GM19023 (cell line): ENCODE measurements around the gene ATP2B2.
A peak's percentile ranks its signal among the peaks of the same experiment; 100 is the strongest.

Experiments
- ATAC-seq: cut with Tn5 transposase; IDR thresholded peaks from one replicate; pipeline ENCODE4 v1.9.1; 2021; ENCODE audit warnings: mild to moderate bottlenecking, moderate library complexity; ENCODE audit not compliant: unreplicated experiment

The ATP2B2 gene

DNA sequence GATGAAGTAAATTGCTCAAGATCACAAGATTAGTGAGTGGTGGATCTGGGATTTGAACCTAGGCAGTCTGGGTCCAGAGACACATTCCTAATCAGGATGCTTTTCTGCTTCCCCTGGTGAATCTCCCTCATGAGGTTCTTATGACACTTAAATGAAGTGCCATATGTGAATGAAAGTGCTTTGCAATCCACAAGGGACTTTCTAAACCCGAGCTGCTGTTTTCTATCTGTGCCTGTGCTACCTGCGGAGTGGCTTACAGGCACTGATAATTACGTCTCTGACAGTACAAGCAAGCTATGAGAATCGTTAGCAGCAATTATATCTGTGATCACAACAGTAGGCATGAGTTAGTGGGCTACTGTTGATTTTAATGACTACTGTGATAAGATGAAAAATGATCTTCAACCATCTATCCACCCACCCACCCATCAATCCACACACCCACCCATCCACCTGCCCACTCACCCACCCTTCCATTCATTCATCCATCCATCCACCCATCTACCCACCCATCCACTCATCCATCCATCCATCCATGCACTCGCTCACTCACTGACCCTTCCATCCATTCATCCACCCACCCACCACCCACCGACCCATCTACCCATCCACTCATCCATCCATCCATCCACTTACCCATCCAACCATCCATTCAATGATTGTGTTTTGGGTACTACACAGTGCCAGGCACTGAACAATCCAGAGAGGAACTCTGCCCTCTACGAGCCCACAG, 51.8 kb downstream of the ATP2B2 start:
- no peak for ATAC-seq

DNA sequence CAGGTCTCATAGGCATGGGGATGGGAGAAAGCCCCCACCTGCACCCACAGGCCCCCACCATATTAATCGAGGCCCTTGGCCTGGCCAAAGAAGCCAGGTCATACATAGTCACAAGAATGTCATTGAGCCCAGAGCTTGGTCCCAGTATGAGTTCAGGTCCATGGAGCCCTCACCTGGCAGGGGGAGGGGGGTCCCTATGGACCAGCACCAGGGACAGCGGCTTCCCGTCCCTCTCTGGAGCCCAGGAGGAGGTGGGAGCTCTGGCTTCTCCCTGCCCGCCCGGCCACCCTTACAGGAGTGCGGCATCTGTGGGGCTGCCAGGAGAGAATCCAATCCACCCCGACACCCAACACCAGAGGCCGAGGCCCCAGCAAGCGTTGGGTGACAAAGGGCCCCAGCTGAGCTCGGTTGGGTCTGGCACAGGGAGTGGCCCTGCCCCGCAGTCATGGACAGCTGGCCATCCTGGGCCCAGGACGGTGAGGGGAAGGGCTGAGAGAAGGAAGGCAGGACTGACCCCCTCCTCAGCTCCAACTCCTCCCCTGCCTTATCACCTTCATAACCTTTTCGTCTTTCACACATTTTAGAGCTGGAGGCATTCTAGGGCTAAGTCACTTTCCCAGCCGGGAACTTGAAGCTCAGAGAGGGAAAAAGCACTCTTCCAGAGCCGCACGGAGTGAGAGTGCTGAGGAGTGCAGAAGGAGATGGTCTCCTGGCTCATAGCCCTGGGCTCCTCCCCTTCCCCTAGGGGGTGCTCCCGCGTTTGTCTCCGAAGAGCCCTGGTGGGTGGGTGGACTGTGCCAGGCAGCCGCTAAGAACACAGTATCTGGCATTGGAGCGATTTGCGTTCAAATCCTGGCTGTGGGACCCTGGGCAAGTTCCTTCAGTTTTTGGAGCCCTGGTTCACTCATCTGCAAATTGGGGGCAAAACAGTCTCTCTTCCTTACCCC, 54.6 kb downstream of the ATP2B2 start:
- no peak for ATAC-seq

GRCh38 chr3:10449436-10449835, 56.0 kb downstream of the ATP2B2 start:
- no peak for ATAC-seq

DNA sequence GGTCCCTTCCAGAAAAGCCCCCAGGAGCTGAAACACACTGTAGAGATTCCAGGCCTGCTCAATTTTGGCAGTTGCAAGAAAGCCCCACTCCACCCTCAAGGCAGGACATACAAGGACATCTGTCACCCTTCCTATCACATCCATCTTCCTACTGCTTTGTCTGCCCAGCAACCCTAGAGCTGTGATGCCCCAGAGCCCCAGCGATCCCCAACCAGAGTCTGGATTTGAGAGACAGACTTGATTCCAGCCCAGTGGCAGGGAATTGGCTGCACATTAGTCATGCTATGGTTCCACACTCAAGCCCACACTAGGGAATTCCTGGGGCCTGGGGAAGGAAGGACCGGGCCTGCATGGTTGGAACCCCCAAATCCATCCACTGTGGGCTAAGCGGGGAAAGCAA, 56.8 kb downstream of the ATP2B2 start:
- no peak for ATAC-seq

GRCh38 chr3:10447527-10448260, 57.7 kb downstream of the ATP2B2 start:
- ATAC-seq, result no peak

DNA sequence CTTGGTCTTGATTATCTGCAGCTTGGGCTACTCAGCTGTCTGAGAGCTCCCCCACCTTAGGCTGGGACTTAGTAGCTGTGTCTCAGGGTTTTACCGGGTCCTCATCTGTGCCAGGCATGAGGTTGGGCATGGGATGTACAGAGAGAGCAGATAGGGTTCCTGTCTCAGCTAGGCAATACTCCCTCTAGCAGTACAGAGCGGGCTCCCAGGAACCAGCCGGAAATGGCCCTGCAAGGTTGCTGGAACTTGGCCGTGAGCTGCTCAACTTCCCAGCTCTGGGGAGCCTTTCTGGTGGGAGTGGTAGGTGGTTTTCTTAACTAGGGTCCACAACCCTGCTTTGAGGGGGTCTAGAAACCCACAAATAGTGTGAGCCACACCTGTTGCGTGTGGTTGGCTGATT, 58.3 kb downstream of the ATP2B2 start:
- ATAC-seq, result no peak

GRCh38 chr3:10445561-10446175, 59.7 kb downstream of the ATP2B2 start:
- no peak for ATAC-seq

GRCh38 chr3:10444511-10444910, 60.9 kb downstream of the ATP2B2 start:
- no peak for ATAC-seq

DNA sequence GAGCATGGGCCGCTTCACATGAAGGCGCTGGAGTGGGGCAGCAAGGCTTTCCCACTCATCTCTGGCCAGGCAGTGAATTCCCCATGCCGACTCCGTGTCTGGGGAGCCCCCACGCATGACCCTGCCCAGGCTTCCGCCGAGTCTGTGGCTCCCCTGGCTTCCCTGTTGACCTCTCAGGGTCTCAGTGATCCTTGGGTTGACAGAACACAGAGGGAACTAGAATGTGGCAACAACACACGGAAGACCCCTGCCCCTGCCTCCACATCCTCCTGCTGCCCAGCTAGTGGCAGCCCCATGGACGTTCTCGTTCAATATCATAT, 61.3 kb downstream of the ATP2B2 start:
- no peak for ATAC-seq

- no peak for ATAC-seq
Measured at GRCh38 chr3:10443272-10444109, 61.9 kb downstream of the ATP2B2 start.

DNA sequence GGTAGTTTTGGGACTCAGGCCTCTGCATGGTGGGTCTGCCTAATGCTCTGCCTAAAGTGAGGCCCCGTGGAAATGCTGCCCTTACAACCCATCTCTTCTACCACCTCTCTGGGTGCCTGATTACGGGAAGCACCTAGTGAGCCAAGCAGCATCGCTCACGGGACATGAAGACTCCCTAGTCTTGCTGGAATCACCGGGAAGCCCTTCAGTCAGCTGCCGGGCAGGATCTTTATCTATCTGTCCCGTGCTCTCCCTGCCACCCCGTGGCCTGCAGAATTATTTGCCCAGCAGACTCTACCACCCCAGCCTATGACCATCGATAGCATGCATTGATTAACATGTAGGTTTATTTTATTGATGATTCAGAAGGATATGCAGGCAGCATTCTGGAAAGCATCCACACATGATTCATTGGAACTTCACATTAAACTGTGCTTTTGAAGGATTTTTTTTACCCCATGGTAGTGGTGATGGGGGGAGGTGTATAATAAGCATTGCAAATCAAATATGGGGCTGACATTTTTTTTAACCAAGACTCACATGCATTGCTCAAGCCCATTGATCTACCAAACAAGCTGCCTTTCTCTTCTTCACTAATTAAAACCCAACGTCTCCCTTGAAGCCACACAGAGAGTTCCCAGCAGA, 63.1 kb downstream of the ATP2B2 start:
- no peak for ATAC-seq

DNA sequence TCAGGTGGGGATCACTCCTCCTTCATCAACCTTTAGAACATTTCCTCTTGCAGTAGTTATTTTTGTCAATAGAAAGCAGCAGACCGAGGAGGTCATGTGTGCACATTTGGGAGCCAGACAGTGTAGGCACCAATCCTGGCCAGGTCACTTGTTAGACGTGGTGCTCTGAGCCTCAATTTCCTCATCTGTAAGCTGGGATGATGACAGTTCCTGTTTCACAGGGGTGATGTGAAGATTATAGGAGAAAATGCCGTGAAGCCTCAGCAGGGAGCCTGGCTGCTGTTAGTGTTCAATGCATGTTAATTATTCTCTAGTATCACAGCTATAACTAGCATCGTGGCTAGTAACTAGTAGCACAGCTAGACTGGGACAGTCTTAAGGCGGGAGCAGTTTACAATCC, 64.7 kb downstream of the ATP2B2 start:
- no peak for ATAC-seq

DNA sequence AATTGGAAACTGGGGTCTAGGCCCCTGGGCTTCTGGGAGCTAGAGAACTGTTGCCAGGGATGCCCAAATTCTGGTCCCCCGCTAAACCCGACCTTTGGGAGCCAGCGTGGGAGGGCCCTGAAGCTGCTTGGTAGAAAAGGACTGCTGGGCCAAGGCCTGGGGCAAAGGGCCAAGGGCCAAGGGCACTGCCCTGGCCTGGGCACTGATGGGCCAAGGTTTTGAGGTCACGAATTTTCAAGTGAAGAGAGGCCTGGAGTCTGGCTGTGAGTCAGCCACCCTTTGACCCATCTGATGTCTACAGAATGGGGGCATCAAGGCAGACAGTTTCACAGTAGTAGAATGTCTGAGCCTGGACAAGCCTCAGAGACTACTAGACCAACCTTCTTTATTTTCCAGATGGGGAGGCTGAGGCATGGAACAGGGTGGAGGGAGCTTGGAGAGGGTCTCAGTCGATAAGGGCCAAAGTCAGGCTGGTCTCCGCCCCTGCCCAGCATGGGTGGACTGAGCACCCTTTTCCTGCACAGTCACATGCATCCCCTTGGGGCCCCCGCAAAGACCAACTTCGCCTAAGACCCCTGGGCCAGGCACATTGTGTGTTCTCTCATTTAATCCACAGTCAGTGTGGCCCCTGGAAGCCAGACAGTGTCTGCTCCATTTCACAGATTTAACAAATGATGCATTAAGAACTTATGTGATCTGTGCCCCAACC, 66.3 kb downstream of the ATP2B2 start:
- ATAC-seq, result no peak

GRCh38 chr3:10437995-10438901, 67.1 kb downstream of the ATP2B2 start:
- ATAC-seq, result no peak

DNA sequence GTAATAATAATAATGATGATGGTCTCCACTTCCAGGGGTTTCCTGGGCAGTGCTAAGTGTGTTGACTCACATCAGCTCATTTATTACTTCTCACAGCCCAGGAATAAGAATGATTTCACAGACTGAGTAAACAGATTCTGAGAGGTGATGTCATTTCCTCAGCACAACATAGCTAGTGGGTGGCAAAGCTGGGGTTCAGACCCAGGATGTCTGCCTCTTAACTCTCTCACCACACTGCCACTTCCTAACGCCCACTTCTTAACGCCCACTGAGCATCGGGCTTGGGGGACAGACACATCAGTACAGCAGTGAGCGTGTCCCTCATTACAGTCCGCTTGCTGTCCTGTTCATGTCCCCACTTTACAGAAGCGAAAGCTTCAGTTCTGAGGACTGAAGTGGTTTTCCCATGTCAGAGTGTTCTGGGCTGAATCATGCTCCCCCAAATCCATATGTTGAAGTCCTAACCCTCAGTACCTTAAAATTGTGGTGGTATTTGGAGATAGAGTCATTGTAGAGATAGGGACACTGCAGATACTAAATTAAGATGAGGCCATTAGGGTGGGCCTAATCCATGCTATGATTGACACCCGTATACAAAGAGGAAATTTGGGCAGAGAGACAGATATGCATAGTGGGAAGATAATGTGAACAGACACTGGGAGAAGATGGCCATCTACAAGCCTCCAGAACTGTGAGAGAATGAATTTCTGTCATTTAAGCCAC, 68.0 kb downstream of the ATP2B2 start:
- ATAC-seq, result peak; percentile 55

DNA sequence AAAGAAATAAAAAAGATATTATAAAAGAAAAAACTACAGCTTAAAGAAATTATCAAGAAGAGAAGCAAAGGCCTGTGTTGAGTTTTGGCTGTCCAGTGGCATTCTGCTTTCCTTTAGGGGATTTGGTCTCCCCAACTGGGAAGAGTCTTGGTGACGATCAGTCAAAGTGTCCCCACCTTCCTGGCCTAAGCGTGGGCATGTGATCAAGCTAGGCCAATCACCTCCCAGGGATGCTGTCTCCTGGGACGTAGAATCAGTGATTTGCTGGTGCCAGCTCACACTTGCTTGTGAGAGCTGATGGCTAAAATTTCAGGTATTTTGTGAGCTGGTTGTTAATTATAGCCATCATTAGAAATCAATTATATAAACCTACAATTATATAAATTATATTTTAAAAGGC, 69.5 kb downstream of the ATP2B2 start:
- no peak for ATAC-seq

DNA sequence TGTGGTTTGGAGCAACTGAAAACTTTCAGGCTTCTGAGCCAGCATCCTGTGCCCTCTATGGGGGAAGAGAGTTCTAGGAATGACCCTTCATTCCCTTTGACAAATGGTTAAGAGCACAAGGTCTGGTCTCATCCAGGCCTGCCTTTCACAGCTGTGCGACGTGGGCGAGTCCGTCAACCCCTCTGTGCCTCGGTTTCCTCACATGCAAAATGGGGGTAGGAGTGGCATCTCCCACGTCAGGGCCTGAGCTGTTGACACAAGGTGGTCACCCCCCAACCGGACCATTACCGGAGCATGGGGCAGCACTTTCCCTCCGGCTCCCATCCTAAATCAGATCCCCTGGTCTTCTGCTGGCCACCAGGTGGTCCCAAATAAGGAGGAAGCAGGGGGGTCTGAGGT, 70.4 kb downstream of the ATP2B2 start:
- ATAC-seq, result no peak
